Loucy (cell line): ENCODE results near the gene CRHR1.

Experiments used
- CTCF ChIP-seq: fragments of 200-600 bp; sonication (generic); conservative IDR thresholded peaks from 2 replicates; pipeline ENCODE4 v1.5.1; 2014; ENCODE audit warnings: mild to moderate bottlenecking, antibody characterized with exemption, low read length
- EZH2phosphoT487 ChIP-seq: fragments of 200-600 bp; IDR thresholded peaks from 2 replicates; pipeline ENCODE4 v1.6.1; 2018; ENCODE audit warnings: antibody characterized with exemption, mild to moderate bottlenecking, moderate library complexity, borderline replicate concordance

- TF ChIP-seq CTCF (no peak), EZH2phosphoT487 (no peak)
These were observed 7.8 kb downstream of the CRHR1 start for GRCh38 chr17:45791935-45792334.
